Chondrocyte (in vitro differentiated cells): Measurements from ENCODE around the gene LASP1. TPM values are rescaled to one million over a fixed set of nuclear protein-coding genes. Genes with fewer than 3 reads are reported as not detected.
A peak's percentile ranks its signal among the peaks of the same experiment; 100 is the strongest.

ENCODE experiments used
- DNase-seq: peaks from one replicate; pipeline ENCODE4 v3.0.0; 2021; ENCODE audit warnings: mixed read lengths, low spot score
- H3K27ac Mint-ChIP-seq: one replicate; pipeline ENCODE4 v1.8.0; 2021; ENCODE audit warnings: mild to moderate bottlenecking, moderate library complexity, mixed read lengths; ENCODE audit not compliant: unreplicated experiment
- H3K27me3 Mint-ChIP-seq: 2 replicates; pipeline ENCODE4 v1.8.0; 2021; ENCODE audit warnings: low read depth, mixed read lengths
- H3K36me3 Mint-ChIP-seq: 2 replicates; pipeline ENCODE4 v1.8.0; 2021; ENCODE audit warnings: low read depth, mixed read lengths
- H3K4me1 Mint-ChIP-seq: 2 replicates; pipeline ENCODE4 v1.8.0; 2021; ENCODE audit warnings: low read depth, mild to moderate bottlenecking, mixed read lengths
- H3K4me3 Mint-ChIP-seq: one replicate; pipeline ENCODE4 v1.8.0; 2021; ENCODE audit warnings: mild to moderate bottlenecking, moderate library complexity, mixed read lengths; ENCODE audit not compliant: unreplicated experiment
- H3K9me3 Mint-ChIP-seq: 2 replicates; pipeline ENCODE4 v1.8.0; 2021; ENCODE audit warnings: low read depth, mixed read lengths
- total RNA-seq: library from RNA; stranded (reverse); gene quantifications from 3 replicates; pipeline ENCODE4 v1.2.1, GENCODE V29; 2021
- TF ChIP-seq, protein P1 (sequence below): fragments of 200-600 bp; sonication (generic); IDR thresholded peaks from 2 replicates; pipeline ENCODE4 v1.5.0; 2021; ENCODE audit warnings: antibody characterized with exemption, mild to moderate bottlenecking, moderate library complexity

LASP1 gene
- total RNA-seq, 1 donor from 2014 or later, result 599 TPM

DNA sequence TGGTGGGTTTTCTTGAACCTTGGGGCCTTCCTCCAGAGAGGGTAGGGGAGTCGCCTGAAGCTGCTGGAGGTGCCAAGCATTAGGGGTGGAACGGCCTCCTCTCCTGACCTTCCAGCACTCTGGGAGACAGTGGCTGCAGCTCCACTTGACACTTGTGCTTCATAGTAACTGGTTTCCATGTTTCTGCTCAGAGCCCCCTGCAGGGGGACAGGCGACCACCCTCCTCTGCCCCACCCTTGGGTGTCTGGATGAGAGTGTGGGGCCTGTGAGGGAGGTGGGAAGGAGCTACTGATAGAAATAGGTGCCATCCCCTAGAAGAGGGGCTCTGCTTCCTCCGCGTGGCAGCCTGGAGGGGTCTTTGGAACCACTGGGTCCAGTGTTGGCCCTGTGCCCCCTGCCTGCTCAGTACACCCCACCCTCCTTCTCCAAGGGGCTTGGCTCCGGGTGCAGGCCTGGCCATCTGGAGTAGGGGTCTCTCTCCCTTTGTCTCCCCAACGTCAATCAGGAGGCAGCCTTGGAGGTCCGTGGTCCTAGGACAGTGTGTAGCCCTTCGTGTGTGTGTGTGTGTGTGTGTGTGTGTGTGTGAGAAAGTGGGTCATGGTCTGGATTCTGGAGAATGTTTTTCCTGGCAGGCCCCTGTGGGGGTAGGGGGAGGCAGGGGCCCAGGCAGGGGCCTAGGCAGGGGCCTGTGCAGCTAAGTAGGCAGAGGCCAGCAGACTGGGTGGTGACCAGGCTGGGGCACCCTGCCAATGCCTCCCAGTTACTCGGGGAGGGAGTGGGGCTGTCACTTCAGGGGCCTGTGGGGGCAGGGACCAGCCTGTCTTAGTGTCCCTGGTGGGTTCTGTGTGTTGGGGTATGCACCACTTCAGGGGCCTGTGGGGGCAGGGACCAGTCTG lies 4.9 kb downstream of the LASP1 start:
- peak overlapping the region; percentile 96 for H3K27ac Mint-ChIP-seq
- DNase-seq, result no peak

DNA sequence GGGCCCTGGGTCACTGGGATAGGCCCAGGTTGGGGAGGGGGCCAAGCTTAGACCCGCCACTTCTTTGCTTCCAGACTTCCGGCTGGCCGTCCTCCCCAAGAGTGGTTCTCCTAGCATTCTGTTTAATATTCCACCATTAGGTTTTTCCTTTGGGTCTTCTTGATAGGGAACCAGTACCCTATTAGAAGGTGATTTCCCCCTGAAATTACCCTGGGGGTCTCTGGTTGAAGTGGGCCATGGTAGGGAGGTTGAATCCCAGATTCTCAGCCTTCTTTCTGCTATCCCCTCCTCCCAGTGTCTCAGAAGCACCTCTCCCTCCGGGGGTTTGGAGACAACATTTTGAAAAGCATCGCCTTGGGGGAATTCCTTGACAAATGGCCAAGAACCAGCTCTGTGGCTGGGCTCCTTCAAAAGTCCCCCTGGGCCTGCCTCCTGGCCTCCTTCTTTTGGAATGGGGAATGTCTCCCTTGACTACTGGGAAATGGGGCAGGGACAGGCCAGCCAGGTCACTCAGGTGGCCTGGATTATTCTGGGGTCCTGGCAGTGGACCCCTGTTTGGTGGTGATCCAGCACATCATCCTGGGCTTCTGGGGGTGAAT lies 5.7 kb downstream of the LASP1 start:
- peak overlapping the region; percentile 96 for H3K27ac Mint-ChIP-seq
- DNase-seq, result no peak
- peaks cover 12% of the 10 kb centered on the region for H3K36me3 Mint-ChIP-seq
- no peaks in the 10 kb centered on the region for H3K27me3 Mint-ChIP-seq
- H3K4me1 Mint-ChIP-seq, result peaks cover 92% of the 10 kb centered on the region
- peak overlapping the region; percentile 97 for H3K4me3 Mint-ChIP-seq
- TF ChIP-seq, protein P1, sequence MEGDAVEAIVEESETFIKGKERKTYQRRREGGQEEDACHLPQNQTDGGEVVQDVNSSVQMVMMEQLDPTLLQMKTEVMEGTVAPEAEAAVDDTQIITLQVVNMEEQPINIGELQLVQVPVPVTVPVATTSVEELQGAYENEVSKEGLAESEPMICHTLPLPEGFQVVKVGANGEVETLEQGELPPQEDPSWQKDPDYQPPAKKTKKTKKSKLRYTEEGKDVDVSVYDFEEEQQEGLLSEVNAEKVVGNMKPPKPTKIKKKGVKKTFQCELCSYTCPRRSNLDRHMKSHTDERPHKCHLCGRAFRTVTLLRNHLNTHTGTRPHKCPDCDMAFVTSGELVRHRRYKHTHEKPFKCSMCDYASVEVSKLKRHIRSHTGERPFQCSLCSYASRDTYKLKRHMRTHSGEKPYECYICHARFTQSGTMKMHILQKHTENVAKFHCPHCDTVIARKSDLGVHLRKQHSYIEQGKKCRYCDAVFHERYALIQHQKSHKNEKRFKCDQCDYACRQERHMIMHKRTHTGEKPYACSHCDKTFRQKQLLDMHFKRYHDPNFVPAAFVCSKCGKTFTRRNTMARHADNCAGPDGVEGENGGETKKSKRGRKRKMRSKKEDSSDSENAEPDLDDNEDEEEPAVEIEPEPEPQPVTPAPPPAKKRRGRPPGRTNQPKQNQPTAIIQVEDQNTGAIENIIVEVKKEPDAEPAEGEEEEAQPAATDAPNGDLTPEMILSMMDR, result no peak
- H3K9me3 Mint-ChIP-seq, result no peaks in the 10 kb centered on the region

More for the DNA sequence above, 4.9 kb downstream of the LASP1 start:
- no peaks in the 10 kb centered on the region for H3K9me3 Mint-ChIP-seq
- TF ChIP-seq, protein P1, result peak; percentile 18
- no peaks in the 10 kb centered on the region for H3K27me3 Mint-ChIP-seq
- H3K36me3 Mint-ChIP-seq, result peaks cover 16% of the 10 kb centered on the region
- H3K4me3 Mint-ChIP-seq, result peak overlapping the region; percentile 97
- peaks cover 84% of the 10 kb centered on the region for H3K4me1 Mint-ChIP-seq

DNA sequence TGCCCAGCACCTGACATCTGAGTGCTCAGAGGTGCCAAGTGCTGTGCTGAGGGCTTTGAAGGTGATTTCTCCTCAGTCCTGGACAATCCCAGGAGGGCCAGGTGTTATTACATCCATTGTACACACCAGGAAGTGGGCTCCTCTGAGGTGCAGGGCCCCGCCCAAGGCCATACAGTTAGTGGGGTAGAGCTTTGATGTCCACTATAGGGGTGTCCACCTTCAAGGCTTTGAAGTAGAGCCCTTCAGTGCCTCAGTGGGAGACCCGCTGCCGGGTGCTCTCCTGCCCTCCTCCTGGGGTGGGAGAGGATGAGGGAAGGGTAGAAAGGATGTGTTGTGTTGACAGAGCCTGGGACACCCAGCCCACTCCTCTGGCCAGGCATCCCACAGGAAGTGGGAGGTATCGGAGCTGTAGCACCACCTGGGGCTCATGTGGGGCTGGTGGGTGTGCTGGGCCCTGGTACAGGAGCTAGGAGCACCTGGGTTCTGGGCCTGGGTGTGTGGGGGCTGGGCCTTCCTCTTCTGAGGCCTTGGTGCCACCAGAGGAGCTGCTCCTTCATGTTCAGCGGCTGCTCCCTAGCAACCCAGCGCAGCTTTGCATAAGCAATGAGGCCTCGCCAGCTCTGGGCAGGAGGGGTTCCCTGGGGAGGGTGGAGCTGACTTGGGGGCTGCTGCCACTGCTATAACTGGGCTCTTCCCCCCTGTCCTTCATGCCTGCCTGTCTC lies 7.4 kb downstream of the LASP1 start:
- no peaks in the 10 kb centered on the region for H3K27me3 Mint-ChIP-seq
- TF ChIP-seq, protein P1, result no peak
- peaks cover 99% of the 10 kb centered on the region for H3K4me1 Mint-ChIP-seq
- no peaks in the 10 kb centered on the region for H3K9me3 Mint-ChIP-seq
- H3K27ac Mint-ChIP-seq, result peak overlapping the region; percentile 95
- H3K36me3 Mint-ChIP-seq, result peaks cover 21% of the 10 kb centered on the region
- no peak for DNase-seq
- H3K4me3 Mint-ChIP-seq, result peak overlapping the region; percentile 4

DNA sequence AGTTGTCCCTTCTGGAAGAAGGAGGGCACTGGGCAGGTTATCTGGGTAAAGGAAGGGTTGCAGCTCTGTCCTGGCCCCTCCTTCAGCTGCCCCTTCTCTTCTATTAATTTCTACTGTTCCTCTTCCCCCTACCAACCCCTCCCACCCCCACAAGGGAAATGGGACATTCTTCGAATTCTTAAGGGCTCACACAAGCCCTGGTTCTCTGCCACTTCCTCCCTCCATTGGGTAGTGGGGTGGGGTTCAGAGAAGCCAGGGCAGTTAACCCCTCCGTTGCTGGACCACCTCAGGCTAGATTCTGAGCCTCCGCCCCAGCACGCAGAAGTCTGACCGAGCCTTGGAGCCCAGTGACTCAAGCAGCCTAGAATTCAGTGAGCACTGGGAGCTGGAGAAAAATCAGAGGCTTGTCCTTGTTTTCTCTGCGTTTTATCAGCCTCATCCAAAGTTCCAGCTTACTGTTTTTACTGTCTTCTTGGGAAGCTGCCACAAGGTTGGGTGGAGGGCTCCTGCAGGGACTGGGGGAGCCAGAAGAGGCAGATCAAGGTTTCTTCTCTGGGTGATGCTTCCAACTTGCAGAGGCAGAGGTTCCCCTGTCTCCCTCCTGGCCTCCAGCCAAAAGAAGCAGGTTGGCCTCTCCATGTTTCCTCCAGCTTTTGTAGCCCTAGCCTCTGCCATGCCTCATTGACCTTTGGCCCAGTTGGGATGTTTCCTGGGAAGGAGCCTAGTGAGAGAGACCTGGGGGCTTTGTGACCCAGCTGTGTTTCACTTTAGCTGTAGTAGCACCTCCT lies 10.2 kb downstream of the LASP1 start:
- H3K27me3 Mint-ChIP-seq, result no peaks in the 10 kb centered on the region
- H3K9me3 Mint-ChIP-seq, result no peaks in the 10 kb centered on the region
- H3K36me3 Mint-ChIP-seq, result peaks cover 33% of the 10 kb centered on the region
- no peak for DNase-seq
- H3K4me1 Mint-ChIP-seq, result peaks cover 95% of the 10 kb centered on the region
- peak overlapping the region; percentile 29 for H3K4me3 Mint-ChIP-seq
- H3K27ac Mint-ChIP-seq, result peak overlapping the region; percentile 95
- TF ChIP-seq, protein P1, result no peak
